Measurements from ENCODE around the gene ARID3C. TPM values are rescaled to one million over a fixed set of nuclear protein-coding genes. Genes with fewer than 3 reads are reported as not detected.

ARID3C gene
- total RNA-seq, 1 donor, result not detected

DNA sequence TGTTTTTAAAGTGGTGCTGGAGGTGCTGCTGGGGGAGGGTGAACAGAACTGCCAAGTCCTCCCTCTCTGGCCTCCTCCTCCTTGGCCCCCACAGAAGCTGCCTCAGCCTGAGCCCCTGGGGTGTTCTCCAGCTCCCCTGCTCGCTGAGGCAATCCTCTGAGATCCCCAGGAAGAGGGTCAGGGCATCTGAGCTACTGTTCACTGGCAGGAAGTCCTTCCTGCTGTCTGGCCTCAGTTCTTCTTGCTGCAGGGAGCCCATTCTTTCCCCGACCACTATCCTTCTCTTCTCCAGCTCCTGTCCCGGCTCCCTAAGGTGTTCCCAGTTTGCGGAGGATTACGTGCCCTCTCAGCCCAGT, 49.1 kb downstream of the ARID3C start:
- no peak for DNase-seq (ENCODE audit: low read depth in 2 of 3, low spot score in 2 of 3)

- DNase-seq (ENCODE audit: low read depth in 2 of 3, low spot score in 2 of 3), result no peak
These were observed 49.6 kb downstream of the ARID3C start for GRCh38 chr9:34579104-34579807.

GRCh38 chr9:34578241-34579103, 50.4 kb downstream of the ARID3C start:
- peak in 1 of 3 donors; percentile 43 for DNase-seq (ENCODE audit: low read depth in 2 of 3, low spot score in 2 of 3)

GRCh38 chr9:34577400-34578240, 51.2 kb downstream of the ARID3C start:
- DNase-seq (ENCODE audit: low read depth in 2 of 3, low spot score in 2 of 3), result no peak

DNA sequence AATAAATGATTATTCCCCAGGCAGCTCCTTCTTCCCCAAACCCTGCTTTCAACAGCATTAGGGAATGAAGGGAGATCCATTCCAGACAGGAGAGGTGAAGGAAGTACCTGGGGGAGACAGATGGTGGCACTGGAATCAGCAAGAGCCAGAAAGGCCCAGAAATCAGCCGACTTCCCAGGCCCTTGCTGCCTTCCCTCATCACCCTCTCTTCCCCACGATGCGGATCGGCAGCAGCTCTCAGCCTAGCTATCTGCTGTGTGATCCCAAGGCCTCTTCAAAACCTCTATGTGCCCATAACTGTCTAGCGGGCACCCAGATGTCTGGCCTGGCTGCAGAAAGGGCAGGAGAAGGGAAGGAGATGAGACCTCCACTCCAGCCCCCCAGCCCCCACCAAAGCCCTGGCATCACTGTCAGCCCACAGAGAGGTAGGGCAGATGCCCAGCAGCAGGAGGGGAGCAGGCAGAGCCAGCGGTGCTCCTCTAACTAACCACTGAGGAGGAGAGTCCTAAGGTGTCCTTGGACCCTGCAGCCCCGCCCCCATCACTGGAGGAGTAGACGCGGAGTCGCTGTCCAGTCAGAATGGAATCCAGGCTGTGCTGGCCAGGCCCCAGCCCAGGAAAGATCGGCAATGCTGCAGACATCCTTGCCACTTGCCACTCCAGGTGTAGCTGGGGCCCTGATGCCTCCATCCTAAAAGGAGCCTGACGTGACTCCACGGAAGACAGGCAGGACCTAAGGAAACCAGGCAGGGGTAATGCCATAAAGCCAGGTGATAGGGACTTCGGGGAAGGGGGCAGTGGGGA, 52.1 kb downstream of the ARID3C start:
- no peak for DNase-seq (ENCODE audit: low read depth in 2 of 3, low spot score in 2 of 3)

- DNase-seq (ENCODE audit: low read depth in 2 of 3, low spot score in 2 of 3), result no peak
These were observed 52.8 kb downstream of the ARID3C start for GRCh38 chr9:34575862-34576596.

DNA sequence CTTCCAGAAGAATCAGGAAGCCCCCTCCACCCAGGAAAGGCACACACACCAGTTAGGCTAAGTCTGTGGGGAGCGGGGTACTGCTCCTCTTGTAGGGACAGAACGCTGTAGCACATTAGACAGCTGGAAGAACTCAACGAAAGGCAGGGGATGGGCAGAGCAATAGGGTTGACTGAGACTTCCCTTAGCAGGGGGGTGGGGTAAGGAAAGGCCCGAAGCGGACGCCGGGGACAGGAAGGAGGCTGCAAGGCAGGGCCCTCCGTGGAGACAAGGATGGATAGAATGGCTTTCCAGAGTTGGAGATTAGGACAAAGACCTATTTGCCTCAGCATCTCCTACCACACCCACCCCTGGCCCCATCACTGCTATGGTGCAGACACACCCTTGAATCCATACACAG, 53.6 kb downstream of the ARID3C start:
- no peak for DNase-seq (ENCODE audit: low read depth in 2 of 3, low spot score in 2 of 3)

GRCh38 chr9:34574571-34574970, 54.3 kb downstream of the ARID3C start:
- no peak for DNase-seq (ENCODE audit: low read depth in 2 of 3, low spot score in 2 of 3)

DNA sequence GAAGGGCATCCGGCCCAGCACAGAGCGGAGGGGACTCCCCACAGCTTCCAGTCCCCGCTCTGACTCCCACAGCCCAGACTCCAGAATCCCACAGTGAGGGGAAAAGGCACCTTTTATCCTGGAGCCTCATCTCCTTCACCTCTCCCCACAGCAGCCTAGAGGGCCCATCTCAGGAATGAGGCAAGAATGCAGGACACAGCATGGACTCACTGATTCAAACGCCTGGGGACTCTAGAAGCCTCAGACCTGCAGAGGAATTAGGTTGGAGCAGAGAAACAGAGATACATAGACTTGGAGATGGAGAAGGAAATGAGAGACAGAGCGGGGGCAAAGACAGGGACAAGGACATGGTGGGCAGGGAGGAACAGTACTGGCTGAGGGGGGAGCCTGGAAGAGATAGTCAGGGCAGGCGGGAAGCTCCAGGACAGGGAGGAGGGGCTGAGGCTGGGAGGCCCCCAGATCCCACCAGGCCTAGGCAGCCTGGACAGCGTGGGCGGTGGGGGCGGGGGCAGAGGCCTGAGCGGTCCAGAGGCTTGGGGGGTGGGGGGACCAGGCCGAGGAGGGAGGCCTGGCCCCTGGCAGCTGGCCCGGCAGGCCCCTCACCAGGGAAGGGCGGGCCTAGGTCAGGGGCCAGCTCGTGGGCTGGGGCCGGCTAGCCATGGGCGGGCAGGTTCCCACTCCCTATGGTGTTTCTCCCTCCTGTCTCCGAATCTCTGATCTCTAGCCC, 55.1 kb downstream of the ARID3C start:
- DNase-seq (ENCODE audit: low read depth in 2 of 3, low spot score in 2 of 3), result no peak

DNA sequence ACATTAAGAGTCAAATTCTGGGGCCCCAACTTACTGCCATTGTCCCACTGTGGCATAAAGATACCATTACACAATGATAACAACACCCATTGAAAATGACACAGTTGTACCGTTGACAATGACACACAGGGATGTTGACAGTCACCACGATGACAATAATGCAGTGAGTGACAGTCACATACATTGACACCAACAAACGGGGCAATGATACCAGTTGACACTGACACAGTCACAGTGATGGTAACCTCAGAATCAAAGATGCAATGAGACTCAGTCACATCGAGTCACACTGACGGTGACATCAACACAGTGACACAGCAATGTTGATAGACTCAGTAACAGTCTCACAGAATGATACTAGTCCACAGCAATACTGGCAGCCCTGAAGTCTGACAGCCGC, 56.2 kb downstream of the ARID3C start:
- DNase-seq (ENCODE audit: low read depth in 2 of 3, low spot score in 2 of 3), result no peak

DNA sequence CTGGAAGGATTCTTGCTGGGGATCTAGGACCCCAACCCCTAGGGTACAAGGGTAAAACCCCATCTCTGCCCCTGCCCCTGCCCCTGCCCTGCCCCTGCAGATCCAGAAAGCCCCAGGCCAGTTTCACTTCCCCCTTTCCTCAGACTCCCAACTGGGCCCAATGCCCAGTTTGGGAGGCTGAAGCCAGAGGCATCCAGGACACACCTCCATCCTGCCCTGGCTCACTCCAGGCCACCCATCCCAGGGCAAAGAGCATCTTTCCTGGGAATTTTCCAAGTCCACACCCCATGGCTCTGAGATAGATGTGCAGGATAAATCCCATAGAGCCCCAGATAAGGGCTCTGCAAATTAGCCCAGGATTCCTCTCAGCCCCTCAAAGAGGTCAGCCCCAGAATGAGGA, 56.8 kb downstream of the ARID3C start:
- no peak for DNase-seq (ENCODE audit: low read depth in 2 of 3, low spot score in 2 of 3)

DNA sequence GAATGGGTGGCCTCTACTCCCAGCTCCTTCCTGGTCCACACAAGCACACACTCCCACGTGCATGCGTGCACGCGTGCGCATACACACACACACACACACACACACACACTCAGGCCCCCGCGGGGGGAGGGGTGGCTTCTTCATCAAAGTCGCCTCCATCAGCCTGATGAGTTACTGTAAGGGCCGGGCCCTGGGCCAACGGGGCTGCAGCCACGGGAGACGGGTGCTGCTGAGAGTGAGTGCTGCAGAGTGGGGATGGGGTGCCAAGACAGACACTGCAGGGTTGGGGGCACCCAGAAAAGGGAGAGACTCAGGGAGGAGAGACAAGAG, 57.4 kb downstream of the ARID3C start:
- no peak for DNase-seq (ENCODE audit: low read depth in 2 of 3, low spot score in 2 of 3)

Small RNA genes lying within 50 kb of the gene (small RNA-seq; reads per million reads assigned to genes)
- not detected for gene CCL27

Other genes with a start within 250 kb of the ARID3C start
- 3.2 TPM for gene FAM219A, start 170.5 kb downstream of the ARID3C start, total RNA-seq
- gene DNAI1, start 170.3 kb downstream of the ARID3C start, total RNA-seq, result not detected
- not detected for gene ENHO, start 106.1 kb downstream of the ARID3C start, total RNA-seq
- not detected for gene CNTFR, start 39.3 kb downstream of the ARID3C start, total RNA-seq
- gene RPP25L, start 17.0 kb downstream of the ARID3C start, total RNA-seq, result 61.7 TPM
- 74.1 TPM for gene DCTN3, start 8.6 kb downstream of the ARID3C start, total RNA-seq
- gene SIGMAR1, start 8.7 kb upstream of the ARID3C start, total RNA-seq, result 61.4 TPM
- 108 TPM for gene GALT, start 17.6 kb upstream of the ARID3C start, total RNA-seq
- 11.8 TPM for gene IL11RA, start 23.1 kb upstream of the ARID3C start, total RNA-seq
- not detected for gene CCL27, start 33.6 kb upstream of the ARID3C start, total RNA-seq
- gene CCL19, start 62.2 kb upstream of the ARID3C start, total RNA-seq, result not detected
- not detected for gene CCL21, start 81.1 kb upstream of the ARID3C start, total RNA-seq

Data from hematopoietic multipotent progenitor cell (in vitro differentiated cells).